HG02798 (cell line): ENCODE results near the gene FERMT1.
"Not testable (repeated sequence)": the region's sequence is repeated elsewhere in the genome, so short reads cannot be mapped to it uniquely, and the experiment has no call there.

Source experiments
- ATAC-seq: cut with Tn5 transposase; IDR thresholded peaks from one replicate; pipeline ENCODE4 v1.9.1; 2021; ENCODE audit warnings: mild to moderate bottlenecking; ENCODE audit not compliant: unreplicated experiment, poor library complexity

Gene FERMT1

DNA sequence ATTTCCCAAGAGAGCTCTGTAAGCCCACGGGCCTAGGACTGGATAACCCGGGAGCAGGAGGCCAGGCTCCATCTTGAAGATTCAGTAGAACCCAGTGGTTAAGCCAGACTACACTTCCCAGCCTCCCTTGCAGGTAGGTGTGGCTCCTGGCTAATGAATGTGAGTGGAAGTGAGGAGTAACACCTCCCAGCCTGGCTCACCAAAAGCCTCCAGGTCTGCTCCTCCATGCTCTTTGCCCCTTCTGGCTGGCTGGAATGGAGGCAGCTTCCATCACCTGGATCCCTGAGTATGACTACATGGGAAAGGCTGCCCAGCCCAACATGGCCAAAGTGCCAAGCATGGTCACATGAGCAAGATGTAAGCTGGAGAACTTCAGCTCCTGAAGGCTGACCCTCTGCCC lies 78.7 kb downstream of the FERMT1 start:
- no peak for ATAC-seq

DNA sequence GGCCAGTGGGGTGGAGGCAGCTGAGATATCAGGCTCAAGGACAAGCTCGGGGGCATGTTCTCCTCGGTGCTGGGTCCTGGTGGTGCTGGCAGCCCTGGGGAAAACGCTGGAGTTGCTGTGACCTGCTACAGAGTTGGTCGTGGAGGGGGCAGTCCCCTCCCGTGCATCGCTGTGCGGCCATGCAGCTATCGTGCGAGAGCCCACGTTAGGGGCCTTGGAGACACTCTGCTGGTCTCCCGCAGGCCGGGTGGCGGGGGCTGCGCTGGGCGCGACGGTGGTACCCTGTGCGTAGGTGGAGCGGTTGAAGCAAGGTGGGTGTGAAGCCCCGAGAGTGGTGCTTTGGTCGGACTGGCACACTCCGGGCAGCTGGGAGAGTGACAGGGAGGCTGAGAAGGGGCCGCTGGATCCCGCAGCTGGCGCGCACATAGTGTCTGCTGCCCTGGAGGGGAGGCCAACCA lies 81.0 kb downstream of the FERMT1 start:
- no peak for ATAC-seq

DNA sequence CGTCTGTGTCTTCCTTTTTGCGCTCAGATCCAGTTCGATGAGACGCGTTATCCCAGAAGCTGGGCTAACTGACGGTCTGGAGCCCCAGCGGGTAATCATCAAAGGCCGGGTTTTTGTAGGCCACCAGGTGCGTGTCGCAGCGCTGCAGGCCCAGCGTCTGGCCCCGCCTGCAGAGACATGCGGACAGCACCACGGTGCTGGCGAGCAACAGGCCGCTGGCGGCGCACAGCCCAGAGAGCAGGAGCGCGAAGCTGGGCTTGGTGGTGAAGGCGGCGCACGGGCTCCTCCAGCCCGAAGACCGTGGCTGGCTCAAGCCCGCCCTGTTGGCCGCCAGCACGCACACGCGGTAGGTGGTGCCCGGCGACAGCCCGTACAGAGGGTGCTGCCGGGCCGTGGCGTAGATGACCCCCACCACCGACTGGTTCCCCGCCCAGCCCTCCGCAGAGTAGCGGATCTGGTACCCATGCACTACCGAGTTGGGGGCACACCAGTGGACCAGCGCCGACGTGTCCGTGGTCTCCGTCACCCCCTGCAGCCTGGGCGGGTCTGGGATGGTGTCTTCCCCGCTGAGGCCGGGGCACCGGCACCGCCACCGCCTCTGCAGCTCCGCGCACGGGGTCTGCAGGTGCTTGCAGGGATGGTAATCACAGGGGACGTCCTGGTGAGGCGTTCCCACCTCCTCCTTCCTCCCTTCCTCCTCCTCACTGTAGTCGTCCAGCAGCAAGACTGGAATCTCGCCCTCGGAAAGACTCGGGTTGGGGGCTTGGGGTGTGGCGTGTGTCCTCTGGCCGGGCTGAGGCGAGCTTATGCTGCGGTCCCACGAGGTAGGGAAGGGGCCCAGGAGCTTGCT lies 81.6 kb downstream of the FERMT1 start:
- no peak for ATAC-seq

DNA sequence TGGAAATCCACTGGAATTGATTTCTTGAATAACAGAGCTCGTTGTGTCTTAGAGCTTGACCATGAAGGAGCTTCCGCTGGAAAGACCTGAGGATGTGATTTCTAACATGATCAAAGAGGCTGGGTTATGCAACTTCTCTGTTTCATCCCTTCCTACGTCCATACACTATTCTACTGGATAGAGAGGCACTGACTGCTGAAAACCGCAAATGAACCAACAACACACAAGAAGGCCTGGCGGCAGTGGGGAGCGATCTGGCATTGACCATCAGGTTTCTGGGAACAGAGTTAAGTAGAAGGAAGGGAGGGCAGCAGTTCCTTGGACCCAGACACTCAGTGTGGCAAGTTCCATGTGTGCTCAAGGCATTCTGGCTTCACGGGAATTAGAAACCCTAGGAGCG lies 82.3 kb downstream of the FERMT1 start:
- no peak for ATAC-seq

DNA sequence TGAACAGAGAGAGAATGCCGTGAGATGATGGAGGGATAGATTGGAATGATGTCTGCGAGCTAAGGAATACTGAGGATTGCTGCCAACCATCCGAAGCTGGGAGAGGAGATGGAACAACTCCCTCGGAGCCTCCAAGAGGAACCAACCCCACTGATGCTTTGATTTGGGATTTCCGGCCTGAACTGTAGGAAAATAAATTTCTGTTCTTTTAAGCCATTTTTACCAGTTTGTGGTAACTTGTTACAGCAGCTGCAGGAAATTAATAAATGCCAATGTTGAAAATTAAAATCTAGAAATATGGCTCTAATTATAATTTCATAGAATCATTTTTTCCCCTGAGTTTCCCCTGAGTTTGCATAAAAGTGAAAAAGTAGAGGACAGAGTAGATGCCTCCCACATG lies 83.1 kb downstream of the FERMT1 start:
- ATAC-seq = no peak

DNA sequence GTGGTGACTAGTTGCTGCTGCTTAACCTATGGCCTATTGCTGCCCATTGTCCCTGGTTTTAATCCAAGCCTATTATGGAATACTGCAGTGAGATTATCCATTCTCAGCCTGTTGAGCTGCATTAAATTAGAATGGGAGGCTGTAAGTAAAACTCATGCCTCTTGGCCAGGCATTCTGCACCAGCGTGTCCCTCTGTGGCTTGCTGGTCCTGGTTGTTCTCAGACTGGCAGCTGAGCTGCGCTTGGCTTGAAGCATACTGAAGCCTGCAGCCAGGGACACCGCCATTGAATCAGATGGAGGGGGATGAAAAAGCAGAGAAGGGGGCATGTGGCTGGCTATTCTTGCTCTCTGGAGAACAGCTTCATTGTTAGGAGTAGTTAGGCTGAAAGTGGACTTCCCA lies 84.6 kb downstream of the FERMT1 start:
- ATAC-seq = no peak

DNA sequence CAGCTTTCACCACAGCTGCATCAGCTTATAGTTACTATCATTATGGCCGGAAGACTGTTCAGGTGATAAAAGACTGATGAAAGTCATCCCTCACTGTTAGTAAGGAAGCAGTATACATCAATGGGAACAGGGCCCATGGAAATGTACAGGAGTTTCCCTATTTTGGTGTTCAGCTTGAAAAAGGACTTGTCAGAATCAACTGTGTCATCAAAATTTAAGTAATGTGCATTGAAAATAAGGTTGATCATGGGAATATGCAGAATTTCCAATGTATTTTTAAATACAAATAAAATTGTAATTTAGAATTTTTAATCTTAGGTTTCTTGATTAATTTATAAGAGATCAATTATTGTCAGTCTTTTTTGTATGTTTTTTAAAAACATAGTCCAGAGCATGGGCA lies 85.7 kb downstream of the FERMT1 start:
- no peak for ATAC-seq

DNA sequence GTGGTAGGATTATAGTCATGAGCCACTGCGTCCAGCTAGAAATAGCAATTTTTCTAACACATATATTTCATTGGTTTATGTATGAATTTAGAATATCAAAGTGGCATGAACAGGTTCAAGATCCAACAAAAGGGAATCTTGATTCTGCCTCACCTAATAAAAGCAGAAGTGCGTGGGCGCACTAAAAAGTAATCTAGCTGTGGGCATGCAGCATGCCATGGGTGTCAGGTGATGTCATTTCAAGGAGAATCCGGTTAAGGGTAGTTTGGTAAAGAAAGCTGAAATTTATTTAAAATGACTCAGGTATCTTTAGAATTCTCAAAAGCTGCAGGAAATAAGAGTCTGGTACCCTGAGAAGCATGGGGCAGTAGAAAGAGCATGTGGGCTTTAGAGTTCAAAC lies 86.6 kb downstream of the FERMT1 start:
- ATAC-seq = no peak

DNA sequence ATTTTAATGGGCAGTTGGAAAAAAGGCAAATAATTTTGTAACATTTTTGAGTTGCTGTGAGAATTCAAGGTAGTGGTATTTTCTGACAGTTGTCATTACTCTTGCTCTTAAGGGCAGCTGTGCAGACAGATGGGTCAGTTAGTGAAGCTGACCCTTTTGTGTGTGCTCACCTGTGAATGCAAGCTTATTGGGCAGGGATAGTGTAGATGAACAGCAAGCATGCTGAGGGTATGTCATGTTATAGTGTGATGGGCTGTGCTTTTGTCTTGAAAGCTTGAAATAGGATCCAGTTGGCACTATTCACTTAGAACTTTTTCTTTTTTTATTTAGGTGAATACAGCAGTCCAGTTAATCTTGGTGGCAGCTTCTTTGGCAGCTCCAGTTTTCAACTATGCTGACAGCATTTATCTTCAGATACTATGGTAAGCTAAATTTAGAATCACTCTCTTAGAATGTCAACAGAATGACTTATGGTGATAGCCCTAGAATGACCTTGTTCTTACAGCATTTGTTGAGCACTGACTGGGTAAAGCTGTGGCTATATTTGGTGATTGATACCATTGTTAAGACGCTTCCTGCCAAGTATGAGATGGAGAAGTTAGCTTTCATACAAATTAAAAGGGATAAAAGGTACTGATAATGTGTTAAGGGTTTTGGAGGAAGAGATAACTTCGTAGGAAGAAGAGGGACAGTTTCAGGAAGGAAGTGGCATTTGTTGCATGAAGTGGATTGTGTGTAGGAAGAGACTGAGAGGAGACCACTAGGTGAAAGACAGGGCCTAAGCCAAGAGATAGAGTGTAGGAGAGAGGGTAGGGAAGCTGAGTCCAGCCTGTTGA lies 88.5 kb downstream of the FERMT1 start:
- no peak for ATAC-seq

DNA sequence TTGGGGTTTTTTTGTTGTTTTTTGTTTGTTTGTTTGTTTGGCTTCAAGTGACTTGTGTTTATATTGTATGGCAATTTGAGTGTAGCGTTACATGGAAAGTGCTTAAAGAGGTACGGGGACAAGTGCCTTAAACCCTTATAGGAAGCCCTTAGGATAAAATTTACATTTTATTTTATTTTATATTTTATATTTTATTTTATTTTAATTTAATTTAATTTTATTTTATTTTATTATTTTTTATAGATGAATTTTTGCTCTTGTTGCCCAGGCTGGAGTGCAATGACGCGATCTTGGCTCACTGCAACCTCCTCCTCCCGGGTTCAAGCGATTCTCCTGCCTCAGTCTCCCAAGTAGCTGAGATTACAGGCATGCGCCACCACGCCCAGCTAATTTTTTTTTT lies 89.9 kb downstream of the FERMT1 start:
- ATAC-seq = not testable (repeated sequence)

DNA sequence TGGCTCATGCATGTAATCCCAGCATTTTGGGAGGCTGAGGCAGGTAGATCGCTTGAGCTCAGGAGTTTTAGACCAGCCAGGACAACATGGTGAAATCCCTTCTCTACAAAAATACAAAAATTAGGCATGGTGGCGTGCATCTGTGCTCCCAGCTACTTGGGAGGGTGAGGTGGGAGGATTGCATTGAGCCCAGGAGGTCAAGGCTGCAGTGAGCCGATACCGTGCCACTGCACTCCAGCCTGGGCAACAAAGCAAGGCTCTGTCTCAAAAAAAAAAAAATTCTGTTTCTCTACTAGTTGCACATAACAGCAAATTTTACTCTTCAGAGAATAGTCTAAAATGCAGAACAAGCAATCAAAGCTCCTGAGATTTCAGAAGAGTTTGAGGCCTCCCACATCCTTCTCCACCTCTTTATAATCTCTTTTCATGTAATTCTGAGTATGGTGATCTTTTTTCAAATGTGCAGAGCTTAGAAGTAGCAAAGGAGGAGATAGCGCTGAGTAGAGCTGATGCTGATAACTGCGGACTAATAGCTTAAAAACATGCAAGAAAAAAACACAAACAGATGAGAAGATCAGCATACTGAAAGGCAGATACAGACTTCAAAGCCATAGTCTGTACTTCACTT lies 92.3 kb downstream of the FERMT1 start:
- no peak for ATAC-seq

DNA sequence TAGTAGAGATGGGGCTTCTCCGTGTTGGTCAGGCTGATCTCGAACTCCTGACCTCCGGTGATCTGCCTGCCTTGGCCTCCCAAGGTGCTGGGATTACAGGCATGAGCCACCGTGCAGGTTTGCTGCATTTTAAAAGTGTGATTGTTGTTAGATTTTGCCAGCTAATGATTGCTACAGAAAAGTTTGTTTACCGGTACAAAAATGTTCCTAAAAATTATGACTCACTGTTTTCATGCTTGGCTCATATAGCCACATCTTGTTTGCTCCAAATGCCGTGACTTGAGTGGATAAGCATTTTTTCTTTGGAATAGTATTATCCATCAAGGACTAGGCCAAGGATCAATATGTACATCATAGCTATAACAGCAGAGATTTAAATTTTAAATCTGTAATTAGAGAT lies 93.3 kb downstream of the FERMT1 start:
- no peak for ATAC-seq

DNA sequence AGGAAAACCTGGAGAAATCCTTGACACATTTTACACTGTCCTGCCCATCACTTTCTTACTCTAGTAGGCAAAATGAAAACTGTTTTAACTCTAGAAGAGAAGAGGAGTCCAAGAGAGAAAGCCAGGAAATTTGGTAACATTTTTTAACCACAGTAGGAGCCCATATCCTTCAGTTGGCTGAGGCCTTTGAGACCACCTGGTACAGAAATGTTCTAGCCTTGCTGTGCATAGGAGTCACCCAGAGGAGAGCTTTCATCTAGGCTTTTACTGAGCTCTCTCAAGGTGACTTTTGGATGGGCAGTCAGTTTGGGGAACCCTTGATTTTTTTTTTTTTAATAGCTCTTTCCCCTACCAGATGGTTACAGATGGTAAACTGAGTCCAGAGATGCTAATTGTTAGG lies 94.0 kb downstream of the FERMT1 start:
- no peak for ATAC-seq

DNA sequence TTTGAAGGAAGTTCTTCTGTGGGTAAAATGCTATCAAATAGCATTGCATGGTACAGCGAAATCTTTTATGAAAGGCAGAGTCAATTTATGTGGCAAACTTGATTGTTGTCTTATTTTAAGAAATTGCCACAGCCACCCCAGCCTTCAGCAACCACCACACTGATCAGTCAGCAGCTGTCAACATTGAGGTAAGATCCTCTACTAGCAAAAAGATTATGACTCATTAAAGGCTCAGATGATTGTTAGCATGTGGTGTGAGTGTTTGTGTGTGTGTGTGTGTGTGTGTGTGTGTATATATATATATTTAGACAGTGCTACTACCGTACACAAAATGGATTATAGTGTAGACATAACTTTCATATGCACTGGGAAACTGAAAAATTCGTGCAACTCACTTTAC lies 96.8 kb downstream of the FERMT1 start:
- no peak for ATAC-seq
